Activated T-cell treated with anti-CD3 and anti-CD28 coated beads, Interleukin-2, amount 50 U/mL, for 4 hours (primary cell): Measurements from ENCODE around the gene GPRC5D. TPM values are rescaled to one million over a fixed set of nuclear protein-coding genes. Genes with fewer than 3 reads are reported as not detected.

ENCODE experiments used
- ATAC-seq, 2 donors: fragments of 200-7000 bp; cut with Tn5 transposase; one replicate each; pipeline ENCODE4 v1.10.0; 2021
- DNase-seq: peaks from one replicate; pipeline ENCODE4 v3.0.0-alpha.2; 2020
- H3K27me3 Mint-ChIP-seq: one replicate; pipeline ENCODE4 v1.8.0; 2021; ENCODE audit warnings: low read depth, mixed read lengths
- H3K36me3 Mint-ChIP-seq: one replicate; pipeline ENCODE4 v1.8.0; 2022; ENCODE audit warnings: mixed read lengths; ENCODE audit not compliant: insufficient read depth
- H3K4me1 Mint-ChIP-seq: one replicate; pipeline ENCODE4 v1.8.0; 2021; ENCODE audit warnings: low read depth, mixed read lengths
- H3K4me3 Mint-ChIP-seq: one replicate; pipeline ENCODE4 v1.8.0; 2021; ENCODE audit warnings: mild to moderate bottlenecking, moderate library complexity, mixed read lengths
- H3K9me3 Mint-ChIP-seq: one replicate; pipeline ENCODE4 v1.8.0; 2021; ENCODE audit warnings: mixed read lengths
- total RNA-seq, 3 donors: library from RNA; stranded (reverse); gene quantifications; one replicate each; pipeline ENCODE4 v1.2.1, GENCODE V29; 2021

Gene GPRC5D
- total RNA-seq = not detected

- DNase-seq (no peak), ATAC-seq (no peak)
- H3K36me3 Mint-ChIP-seq = no peaks in the 10 kb centered on the region
- H3K9me3 Mint-ChIP-seq = no peaks in the 10 kb centered on the region
- no peaks in the 10 kb centered on the region for H3K4me1 Mint-ChIP-seq
- H3K27me3 Mint-ChIP-seq = peaks cover 5% of the 10 kb centered on the region
- no peak within 1 kb of the TSS for H3K4me3 Mint-ChIP-seq
These were observed at the start of gene GPRC5D for GRCh38 chr12:12952036-12952435. Gene GPRC5D, minus strand, starts transcription at chr12:12952170. Its CDS starts 1,786 bp downstream, at chr12:12950384.

DNA sequence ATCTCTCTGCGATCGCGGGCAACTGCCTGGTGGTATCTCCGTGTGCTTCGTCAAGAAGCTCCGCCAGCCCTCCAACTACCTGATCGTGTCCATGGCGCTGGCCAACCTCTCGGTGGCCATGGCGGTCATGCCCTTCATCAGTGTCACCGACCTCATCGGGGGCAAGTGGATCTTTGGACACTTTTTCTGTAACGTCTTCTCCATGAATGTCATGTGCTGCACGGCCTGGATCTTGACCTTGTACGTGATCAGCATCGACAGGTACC lies 49.7 kb upstream of the GPRC5D start:
- no peak for DNase-seq
- Mint-ChIP-seq H3K4me1 (peaks cover 27% of the 10 kb centered on the region), H3K4me3 (peak overlapping the region; percentile 78), H3K36me3 (no peaks in the 10 kb centered on the region), H3K27me3 (peaks cover 2% of the 10 kb centered on the region), H3K9me3 (no peaks in the 10 kb centered on the region)
- no peak for ATAC-seq

DNA sequence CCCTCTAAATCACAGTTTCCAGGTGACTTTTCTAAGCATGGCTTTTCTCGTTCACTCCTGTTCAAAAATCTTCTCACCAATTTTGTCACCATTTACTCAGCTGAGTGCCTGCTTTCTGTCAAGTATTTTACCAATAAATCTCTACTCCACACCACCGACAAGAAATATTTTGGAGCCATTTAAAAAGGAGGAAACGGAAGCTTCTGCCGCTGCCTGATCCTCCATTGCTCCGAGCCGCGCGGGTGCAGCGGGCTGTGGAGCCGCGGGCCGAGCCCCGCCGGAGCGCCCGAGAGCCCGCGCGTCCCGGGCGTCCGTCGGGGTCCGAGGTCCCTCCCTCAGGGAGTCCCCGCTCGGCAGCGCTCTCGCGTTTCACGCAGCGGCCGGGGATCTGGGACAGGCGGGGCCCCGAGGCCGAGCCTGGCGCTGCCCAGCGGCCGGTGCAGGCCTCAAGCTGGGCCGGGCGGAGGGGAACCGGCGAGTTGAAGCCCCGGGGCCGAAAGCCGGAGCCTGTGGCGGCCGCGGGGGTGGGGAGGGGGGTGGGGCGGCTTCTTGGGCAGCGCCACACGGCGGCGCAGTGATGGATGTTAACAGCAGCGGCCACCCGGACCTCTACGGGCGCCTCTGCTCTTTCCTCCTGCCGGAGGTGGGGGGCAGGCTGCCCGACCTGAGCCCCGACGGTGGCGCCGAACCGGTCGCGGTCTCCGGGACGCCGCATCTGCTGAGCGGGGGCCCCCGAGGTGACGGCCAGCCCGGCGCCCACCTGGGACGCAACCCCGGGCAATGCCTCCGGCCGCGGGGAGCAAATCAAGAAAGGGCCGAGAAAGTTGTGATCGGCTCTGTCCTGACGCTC lies 49.2 kb upstream of the GPRC5D start:
- DNase-seq = peak; percentile 17
- Mint-ChIP-seq H3K36me3 (no peaks in the 10 kb centered on the region), H3K4me1 (peaks cover 27% of the 10 kb centered on the region), H3K27me3 (peaks cover 2% of the 10 kb centered on the region), H3K9me3 (no peaks in the 10 kb centered on the region), H3K4me3 (peak overlapping the region; percentile 82)
- ATAC-seq = peak; percentile 15 to 32

DNA sequence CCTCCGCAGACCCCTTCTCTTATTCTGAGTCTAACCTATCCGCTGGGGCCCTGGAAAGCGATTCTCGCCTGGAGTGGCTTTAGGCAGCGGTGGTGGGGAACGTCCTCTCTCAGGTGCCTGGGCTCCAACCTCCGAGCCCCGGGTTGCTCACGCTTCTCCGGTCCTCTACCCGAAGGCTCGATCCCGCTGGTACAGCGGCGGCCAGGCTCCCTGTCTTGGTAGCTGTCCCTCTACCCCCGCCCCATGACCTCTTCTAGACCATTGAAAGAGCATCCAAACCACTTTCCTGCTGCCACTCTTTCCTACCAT lies 48.6 kb upstream of the GPRC5D start:
- no peaks in the 10 kb centered on the region for H3K36me3 Mint-ChIP-seq
- ATAC-seq (peak; percentile 26 to 39), DNase-seq (no peak)
- H3K9me3 Mint-ChIP-seq = no peaks in the 10 kb centered on the region
- peaks cover 27% of the 10 kb centered on the region for H3K4me1 Mint-ChIP-seq
- peak overlapping the region; percentile 82 for H3K4me3 Mint-ChIP-seq
- peaks cover 2% of the 10 kb centered on the region for H3K27me3 Mint-ChIP-seq

GRCh38 chr12:12999959-13000615 lies 48.1 kb upstream of the GPRC5D start, which contains the start of gene HEBP1:
Gene HEBP1, minus strand, starts transcription at chr12:13000265. Its CDS starts 151 bp downstream, at chr12:13000114.
- H3K27me3 Mint-ChIP-seq = peaks cover 2% of the 10 kb centered on the region
- peak; percentile 91 to 92 for ATAC-seq
- peak within 1 kb of the TSS; percentile 82 for H3K4me3 Mint-ChIP-seq
- no peaks in the 10 kb centered on the region for H3K9me3 Mint-ChIP-seq
- H3K4me1 Mint-ChIP-seq = peaks cover 27% of the 10 kb centered on the region
- peak; percentile 98 for DNase-seq
- H3K36me3 Mint-ChIP-seq = no peaks in the 10 kb centered on the region

DNA sequence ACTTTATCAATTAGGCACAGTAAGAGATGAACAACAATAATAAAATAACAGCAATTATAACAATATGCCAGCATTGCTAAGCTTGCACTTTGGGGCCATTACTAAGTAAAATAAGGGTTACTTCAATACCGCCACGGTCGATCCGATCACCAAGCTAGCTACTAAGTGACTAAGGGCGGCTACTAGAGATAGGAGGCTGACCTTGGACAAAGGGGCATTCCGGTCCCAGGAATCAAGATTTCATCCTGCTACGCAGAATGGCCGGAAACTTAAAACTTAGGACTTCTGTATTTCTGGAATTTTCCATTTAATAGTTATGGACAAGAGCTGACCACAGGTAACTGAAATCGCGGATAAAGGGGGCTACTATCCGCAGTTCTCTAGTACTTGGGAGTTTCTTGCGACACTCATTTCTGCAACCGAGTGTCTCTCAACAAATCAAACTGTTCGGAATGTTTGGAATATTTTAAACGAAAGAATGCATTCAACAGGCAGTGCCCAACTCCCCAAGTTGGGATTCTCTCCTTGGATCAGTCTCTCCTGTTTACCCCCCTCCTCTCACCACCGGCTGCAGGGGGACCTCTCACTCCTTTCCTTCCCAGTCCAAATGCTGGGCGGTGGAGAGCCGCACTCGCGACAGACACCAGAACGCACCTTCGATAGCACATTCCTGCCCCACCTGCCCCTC lies 47.4 kb upstream of the GPRC5D start:
- peak in 1 of 2 donors; percentile 12 for ATAC-seq
- Mint-ChIP-seq H3K4me1 (peaks cover 27% of the 10 kb centered on the region), H3K36me3 (no peaks in the 10 kb centered on the region), H3K27me3 (no peaks in the 10 kb centered on the region), H3K9me3 (no peaks in the 10 kb centered on the region), H3K4me3 (peak overlapping the region; percentile 82)
- no peak for DNase-seq

- H3K9me3 Mint-ChIP-seq = no peaks in the 10 kb centered on the region
- peaks cover 2% of the 10 kb centered on the region for H3K36me3 Mint-ChIP-seq
- H3K4me1 Mint-ChIP-seq = peaks cover 27% of the 10 kb centered on the region
- no peak overlapping the region for H3K4me3 Mint-ChIP-seq
- no peaks in the 10 kb centered on the region for H3K27me3 Mint-ChIP-seq
- DNase-seq = no peak
- ATAC-seq = no peak
These were observed 46.3 kb upstream of the GPRC5D start for GRCh38 chr12:12998248-12998647.

DNA sequence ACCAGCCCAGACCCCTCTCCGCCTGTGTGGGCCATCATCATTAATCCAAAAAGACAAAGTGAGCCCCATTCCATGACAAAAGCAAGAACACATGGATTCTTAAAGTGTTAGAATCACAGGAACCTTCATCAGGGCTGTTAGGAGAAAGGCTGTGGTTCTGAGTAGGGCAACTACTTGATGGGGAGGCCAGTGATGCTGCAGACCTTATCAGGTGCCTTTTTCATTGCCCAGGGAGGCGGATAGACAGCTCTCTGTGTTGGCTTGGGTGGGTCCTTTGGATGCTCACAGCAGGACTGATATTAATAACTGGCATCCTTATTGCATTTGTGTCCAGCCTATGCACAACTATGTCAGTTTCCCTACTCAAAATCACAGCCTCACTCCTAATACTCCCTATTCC lies 45.8 kb upstream of the GPRC5D start:
- ATAC-seq (no peak), DNase-seq (no peak)
- Mint-ChIP-seq H3K27me3 (no peaks in the 10 kb centered on the region), H3K4me1 (peaks cover 30% of the 10 kb centered on the region), H3K4me3 (no peak overlapping the region), H3K36me3 (peaks cover 2% of the 10 kb centered on the region), H3K9me3 (no peaks in the 10 kb centered on the region)

DNA sequence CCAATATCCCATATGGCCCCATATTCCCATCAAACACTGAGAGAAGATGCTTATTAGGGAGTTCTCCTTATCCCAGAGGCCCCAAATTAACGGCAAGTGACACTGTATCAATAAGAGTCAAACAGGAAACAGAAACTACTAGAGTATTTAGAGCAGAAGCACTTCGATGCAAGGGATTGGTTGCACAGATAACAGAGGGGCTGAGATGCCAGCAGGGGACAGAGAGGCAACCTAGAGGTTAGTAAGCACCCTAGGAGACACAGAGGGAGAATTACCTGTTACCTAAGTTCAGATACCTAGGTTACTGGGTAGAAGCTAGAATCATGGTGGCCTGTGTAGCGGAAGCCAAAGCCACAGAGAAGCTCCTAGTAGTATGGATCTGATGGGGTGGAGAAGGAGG lies 45.2 kb upstream of the GPRC5D start:
- H3K9me3 Mint-ChIP-seq = no peaks in the 10 kb centered on the region
- no peaks in the 10 kb centered on the region for H3K27me3 Mint-ChIP-seq
- peaks cover 2% of the 10 kb centered on the region for H3K36me3 Mint-ChIP-seq
- peaks cover 32% of the 10 kb centered on the region for H3K4me1 Mint-ChIP-seq
- H3K4me3 Mint-ChIP-seq = no peak overlapping the region
- ATAC-seq = no peak
- no peak for DNase-seq

DNA sequence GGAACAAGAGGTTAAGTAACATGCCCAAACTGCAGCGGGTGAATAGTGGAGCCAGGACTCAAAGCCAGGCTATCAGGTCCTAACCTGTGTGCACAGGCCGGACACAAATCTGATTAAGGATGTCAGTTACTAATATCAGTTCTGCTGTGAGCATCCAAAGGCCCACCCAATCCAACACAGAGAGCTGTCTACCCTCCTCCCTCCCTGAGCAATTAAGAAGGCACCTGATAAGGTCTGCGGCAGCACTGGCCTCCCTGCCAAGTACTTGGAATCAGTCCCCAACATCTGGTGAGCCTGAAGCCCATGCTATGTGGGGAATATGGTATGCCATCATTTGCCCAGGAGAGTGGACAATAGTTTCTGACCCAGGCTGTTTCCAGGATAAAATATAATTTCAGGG lies 44.2 kb upstream of the GPRC5D start:
- H3K4me1 Mint-ChIP-seq = peaks cover 28% of the 10 kb centered on the region
- no peak for ATAC-seq
- H3K9me3 Mint-ChIP-seq = no peaks in the 10 kb centered on the region
- no peaks in the 10 kb centered on the region for H3K27me3 Mint-ChIP-seq
- no peak overlapping the region for H3K4me3 Mint-ChIP-seq
- peaks cover 2% of the 10 kb centered on the region for H3K36me3 Mint-ChIP-seq
- no peak for DNase-seq

- ATAC-seq (no peak), DNase-seq (no peak)
- peaks cover 2% of the 10 kb centered on the region for H3K36me3 Mint-ChIP-seq
- no peaks in the 10 kb centered on the region for H3K27me3 Mint-ChIP-seq
- peaks cover 26% of the 10 kb centered on the region for H3K4me1 Mint-ChIP-seq
- H3K9me3 Mint-ChIP-seq = no peaks in the 10 kb centered on the region
- H3K4me3 Mint-ChIP-seq = no peak overlapping the region
These were observed 43.1 kb upstream of the GPRC5D start for GRCh38 chr12:12995088-12995487.

DNA sequence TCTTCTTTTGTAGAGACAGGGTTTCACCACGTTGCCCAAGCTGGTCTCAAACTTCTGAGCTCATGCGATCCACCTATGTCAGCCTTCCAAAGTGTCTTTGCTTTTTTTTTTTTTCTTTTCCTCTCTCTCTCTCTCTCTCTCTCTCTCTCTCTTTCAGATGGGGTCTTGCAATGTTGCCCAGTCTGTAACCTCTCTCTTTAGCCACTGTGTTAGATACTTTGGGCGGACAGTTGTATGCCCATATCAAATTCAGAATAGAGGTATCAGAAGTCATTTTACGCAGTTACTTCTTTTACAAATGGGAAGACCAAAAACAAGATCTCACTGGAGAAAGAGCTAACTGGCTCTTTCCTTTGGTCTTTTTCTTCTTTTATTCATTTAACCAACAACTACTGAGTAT lies 41.4 kb upstream of the GPRC5D start:
- ATAC-seq (no peak), DNase-seq (no peak)
- peaks cover 13% of the 10 kb centered on the region for H3K4me1 Mint-ChIP-seq
- no peaks in the 10 kb centered on the region for H3K9me3 Mint-ChIP-seq
- H3K36me3 Mint-ChIP-seq = peaks cover 4% of the 10 kb centered on the region
- H3K4me3 Mint-ChIP-seq = no peak overlapping the region
- no peaks in the 10 kb centered on the region for H3K27me3 Mint-ChIP-seq

GRCh38 chr12:12992418-12993130 lies 40.6 kb upstream of the GPRC5D start:
- DNase-seq (no peak), ATAC-seq (no peak)
- peaks cover 9% of the 10 kb centered on the region for H3K4me1 Mint-ChIP-seq
- no peaks in the 10 kb centered on the region for H3K9me3 Mint-ChIP-seq
- peaks cover 4% of the 10 kb centered on the region for H3K36me3 Mint-ChIP-seq
- no peaks in the 10 kb centered on the region for H3K27me3 Mint-ChIP-seq
- no peak overlapping the region for H3K4me3 Mint-ChIP-seq

DNA sequence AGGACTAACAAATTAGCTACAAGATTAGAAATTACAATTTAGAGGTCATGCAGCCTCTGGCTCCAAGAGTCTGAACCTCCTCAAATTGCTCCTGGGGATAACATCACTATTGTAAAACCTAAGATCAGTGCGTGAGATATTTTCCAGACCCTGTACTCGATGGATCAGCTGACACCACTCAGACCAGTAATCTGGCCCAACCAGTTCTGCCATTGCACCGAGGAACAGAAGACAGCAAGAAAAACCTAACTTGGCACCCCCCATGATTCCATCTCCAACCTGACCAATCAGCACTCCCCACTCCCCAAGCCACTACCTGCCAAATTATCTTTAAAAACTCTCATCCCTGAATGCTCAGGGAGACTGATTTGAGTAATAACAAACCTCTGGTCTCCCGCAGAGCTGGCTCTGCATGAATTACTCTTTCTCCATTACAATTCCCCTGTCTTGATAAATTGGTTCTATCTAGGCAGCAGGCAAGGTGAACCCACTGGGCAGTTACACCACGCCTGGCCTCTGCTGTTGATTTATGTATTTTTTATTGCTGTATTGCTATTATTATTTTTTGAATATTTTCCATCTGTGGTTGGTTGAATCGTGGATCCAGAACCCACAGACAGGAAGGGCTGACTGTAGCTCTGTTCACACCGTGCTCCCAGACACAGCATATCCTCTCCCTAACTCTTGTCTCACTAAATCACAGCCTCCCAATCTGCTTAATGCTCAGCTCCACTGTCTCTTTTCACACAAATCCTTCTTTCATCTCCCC lies 38.9 kb upstream of the GPRC5D start:
- Mint-ChIP-seq H3K36me3 (peaks cover 9% of the 10 kb centered on the region), H3K9me3 (no peaks in the 10 kb centered on the region), H3K4me1 (peaks cover 5% of the 10 kb centered on the region), H3K4me3 (no peak overlapping the region), H3K27me3 (no peaks in the 10 kb centered on the region)
- ATAC-seq = no peak
- no peak for DNase-seq
